ENCODE measurements around the gene ITGB3.
A peak's percentile ranks its signal among the peaks of the same experiment; 100 is the strongest.
"Not testable (repeated sequence)": the region's sequence is repeated elsewhere in the genome, so short reads cannot be mapped to it uniquely, and the experiment has no call there.

The ITGB3 gene
- 0.05 to 0.19 (median 0.07) reads per million in 3 experiments for total RNA-seq

DNA sequence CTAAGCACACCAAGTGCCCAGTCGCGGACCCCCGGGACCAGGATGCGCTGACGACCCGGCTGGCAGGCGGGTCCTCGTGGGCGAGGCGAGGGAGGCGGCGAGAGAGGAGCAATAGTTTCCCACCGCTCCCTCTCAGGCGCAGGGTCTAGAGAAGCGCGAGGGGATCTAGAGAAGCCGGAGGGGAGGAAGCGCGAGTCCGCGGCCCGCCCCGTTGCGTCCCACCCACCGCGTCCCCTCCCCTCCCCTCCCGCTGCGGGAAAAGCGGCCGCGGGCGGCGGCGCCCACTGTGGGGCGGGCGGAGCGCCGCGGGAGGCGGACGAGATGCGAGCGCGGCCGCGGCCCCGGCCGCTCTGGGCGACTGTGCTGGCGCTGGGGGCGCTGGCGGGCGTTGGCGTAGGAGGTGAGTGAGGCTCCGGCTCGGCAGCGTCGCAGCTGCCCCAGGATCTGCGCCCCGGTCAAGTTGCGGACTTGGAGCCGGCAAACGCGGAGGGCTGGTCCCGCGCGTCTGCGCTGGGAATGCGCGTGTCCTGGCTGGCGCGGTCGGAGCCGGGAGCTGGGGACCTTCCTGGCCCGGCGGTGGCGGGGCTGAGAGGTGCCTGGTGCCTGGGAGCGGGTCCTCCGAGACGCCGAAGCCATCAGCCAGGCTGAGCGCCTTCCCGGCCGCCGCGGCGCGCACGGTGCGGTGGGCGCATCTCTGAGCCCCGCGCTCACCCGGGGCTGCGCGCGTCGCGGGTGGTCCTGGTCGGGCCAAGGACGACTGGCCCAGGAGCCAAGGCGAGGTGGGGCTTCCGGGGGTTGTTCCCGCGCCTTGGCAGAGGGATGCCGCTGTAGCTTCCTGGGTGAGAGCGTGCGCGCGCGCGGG, at the start of gene ITGB3:
Gene ITGB3 (plus strand): TSS at position 287 of the 862 bp plus-strand sequence. CDS start 35 bp downstream, at position 322.
- peak; percentile 40 for DNase-seq

DNA sequence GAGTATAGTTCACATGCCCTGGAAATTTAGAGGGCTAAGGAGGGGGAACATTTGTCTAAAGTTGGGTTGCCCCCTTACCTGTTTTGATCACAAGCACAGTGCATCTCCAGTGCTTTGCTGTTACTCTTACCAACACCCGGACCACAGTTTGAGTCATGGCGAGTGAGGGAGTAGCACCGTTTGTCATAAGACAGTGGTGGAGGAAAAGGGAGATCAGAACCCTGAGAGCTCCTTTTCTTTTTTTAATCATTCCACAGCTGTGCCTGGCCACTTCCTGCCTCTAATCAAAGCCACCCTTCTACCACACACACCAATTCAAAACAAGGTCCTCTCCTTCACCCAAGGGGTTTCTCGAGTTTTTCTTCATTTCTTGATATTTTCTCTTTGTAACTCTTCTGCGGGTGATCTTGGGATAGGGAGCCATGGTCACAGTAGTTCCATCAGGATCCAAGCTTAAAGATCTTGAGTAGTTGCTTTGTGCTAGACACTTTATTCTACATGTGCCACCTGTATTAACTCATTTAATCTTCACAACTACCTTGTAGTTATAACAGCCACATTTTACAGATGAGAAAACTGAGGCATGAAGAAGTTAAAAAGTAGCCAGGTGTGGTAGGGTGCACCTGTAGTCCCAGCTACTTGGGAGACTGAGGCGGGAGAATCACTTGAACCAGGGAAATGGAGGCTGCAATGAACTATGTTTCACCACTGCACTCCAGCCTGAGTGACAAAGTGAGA, 49.5 kb upstream of the ITGB3 start:
- peak; percentile 56 for DNase-seq

DNA sequence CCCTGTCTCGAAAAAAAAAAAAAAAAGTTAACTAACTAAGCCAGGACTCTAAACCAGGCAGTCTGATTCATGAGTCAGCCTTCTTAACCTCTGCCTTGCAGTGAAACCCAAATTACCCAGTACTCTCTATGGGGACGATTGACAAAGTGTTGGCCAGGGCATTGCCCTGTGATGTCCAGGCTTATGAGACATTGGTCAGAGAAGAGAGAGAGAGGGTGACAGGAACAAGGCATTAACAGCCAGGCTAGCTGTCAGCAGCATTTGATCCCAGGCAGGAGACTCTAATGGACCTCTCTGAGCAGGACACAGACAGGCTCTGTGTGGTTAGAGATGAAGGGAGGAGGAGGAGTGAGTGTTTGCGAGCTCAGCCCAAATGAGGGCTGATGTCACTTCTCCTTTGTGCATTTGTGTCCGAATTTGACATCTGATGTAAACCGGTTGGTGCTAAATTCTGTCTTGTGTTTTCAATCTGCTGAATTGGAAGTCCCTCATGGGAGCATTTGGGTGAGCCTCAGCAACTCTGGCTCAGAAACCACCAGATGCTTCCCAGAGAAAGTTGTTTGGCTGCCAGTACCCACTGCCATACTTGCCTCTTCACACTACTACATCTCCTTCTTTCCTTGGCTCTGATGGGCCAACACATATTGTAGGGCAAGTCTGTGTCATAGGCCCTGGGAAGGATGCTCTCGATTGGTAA, 48.8 kb upstream of the ITGB3 start:
- peak; percentile 52 for DNase-seq

DNA sequence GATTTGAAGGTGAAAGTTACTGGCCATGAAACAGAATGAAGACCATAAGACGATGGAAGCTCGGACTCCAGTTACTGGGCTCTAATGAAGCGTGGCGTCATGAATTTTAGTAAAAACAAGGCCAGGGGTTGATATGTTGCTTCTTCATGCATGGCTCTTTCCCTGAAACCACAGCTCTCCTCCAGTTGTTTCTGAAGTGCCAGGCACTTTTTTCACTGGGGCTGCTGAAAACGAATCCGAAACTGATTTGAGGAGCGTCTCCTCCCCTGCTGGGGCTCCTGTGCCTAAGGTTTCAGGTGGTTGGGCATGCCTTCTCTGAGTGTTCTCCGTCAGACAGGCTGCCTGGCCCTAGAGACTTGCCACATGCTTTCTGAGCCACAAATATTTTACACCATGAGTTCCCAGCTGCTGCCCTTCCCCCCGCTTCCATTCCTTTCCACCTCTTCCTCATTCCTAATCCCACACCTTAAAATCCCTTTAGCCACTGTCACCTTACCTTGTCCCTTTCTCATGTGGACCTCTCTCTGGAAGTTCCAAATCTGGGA, 48.1 kb upstream of the ITGB3 start:
- peak; percentile 77 for DNase-seq

DNA sequence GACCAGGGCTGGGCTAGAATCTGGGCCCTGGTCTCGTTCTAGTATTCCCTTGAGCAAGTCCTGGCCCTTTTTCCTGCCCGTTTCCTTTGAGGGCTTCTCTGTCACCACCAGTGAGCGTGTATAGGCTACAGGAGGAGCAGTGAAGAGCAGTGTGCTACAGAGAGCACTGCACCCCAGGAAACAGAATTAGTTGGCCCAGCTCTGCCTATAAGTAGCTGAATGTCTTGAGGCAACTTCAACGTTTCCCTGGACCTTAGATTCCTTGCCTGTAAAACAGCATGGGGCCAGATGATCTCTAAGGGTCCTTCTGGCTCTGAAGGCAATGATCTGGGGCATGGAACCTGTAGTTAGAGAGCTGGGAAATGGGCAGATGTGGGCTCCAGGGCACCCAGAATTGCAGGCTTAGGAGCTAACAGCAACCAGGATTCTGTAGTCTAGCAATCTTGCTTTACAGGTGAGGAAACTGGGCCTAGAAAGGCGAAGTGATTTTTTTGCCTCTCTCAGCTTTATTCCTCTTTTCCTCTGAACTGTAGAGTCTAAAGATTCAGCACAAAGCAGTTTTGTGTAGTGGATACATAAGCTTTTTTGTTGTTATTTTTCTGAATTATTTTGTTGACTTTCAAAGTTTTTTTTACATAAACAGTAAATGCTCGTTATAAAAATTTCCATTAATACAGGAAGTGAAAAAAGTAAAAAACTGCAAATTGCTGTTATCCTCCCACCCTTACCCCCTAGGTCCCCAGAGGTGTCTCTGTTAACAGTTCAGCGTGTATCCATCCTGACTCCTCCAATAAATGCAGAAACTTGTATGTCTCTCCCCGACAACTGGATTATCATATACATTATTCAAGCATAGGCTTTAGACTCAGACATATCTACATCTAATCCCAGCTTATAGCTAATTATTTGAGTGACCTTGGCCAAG, 46.2 kb upstream of the ITGB3 start:
- no peak for DNase-seq

DNA sequence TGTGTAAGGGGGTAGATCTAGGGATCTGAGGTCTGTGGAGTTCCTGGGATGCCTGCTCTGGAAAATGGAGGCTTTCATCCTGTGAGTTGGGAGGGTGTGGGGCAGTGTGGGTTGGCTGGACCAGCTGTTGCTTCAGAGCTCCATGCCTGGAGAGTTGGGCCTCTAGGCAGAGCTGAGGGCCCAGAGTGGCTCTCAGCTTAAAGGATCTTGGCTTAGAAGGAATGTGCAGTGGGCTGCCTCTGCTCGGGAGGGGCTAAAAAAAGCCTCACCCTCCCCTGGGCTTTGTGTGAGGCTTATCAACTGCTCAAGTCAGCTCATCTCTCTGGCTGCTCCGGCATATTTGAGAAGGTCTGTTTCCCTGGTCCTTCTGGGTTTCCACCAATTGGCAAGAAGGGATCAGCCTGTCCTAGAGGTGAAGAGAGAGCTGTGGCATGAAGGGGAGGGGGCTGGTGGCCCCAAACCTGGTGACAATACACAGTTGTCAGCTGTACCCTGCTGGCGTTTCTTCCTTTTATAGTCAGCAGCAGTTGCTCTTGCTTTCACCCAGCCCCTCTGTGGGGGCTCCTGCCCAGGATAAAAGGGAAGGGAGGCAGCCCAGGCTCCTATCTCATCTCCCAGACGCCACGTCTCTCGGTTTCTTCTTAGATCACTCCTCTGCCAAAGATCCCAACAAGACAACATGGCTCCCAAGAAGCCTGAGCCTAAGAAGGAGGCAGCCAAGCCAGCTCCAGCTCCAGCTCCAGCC, 44.7 kb upstream of the ITGB3 start, which contains the start of gene MYL4:
Gene MYL4 (plus strand): TSS at position 605 of the 745 bp plus-strand sequence. CDS start 75 bp downstream, at position 680.
- no peak for DNase-seq

DNA sequence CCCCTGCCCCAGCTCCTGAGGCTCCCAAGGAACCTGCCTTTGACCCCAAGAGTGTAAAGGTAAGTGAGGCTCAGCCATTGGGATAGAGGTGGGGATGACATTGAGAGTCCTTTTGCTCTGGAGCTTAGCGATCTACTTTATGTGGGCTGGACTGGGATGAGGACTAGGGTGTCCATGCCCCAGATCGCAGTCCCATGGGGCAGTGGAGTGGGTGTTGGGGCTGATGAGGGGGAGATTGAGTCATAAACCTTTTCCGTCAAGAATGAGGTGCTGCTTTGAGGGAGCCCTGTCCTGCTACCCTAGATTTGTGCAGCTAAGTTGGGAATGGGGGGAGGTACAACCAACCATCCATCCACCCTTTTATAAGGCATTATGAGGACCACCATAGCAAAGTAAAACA, 44.1 kb upstream of the ITGB3 start:
- DNase-seq, result no peak

DNA sequence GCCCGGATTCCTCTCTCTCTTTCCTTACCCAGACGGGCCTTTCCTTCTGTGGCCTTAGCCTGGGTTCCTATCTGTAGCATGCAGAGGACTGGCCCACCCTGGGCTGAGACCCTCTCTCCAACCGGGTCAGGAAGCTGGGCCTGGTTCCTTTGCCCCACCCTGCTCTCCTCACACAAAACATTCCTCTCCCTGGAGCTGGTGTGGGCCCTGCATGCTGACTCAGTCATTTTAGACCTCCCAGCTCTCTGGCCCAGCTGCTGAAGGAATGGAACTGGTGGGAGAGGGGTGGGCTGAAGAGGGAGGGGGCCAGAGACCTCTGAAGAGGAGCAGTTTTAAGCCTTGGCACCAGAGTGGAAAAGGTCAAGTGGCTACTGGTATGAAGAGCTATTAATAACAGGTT, 43.5 kb upstream of the ITGB3 start:
- DNase-seq, result no peak

DNA sequence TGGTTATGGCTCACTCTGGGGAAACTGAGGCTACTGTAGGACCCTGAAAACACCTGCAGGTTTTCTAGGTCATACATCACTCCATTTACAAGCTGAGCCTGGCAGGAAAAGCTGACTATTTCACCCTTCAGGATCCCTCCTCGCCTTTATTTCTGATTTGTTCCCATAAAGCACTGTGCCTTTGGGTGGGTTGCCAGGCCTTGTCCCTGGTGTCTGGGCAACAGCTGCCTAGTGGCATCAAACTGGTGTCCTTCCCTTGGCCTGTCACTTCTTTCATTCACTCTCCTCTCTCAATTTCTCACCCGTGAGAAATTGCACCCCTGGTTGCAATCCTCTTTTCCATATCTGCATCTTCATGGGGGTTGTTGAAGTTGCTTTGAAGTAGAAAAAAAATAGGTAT, 42.8 kb upstream of the ITGB3 start:
- no peak for DNase-seq

DNA sequence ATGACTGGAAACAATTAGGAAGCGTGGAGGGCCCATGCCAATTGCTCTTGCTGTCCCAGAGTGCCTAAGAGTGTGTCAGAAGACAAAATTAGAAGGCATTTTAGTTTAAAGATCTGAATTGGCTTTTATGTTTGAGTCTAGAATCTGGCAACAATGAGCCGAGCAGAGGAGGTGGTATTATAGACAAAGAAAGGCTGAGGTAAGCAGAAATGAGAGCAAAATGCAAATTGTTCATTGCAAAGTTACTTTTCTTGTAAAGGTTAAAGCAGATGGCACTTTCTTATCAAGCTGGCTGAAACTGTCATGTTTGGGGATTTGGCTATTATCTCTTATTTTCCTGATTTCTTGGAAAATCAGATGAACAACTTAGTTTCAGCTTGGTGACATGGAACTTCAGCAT, 41.2 kb upstream of the ITGB3 start:
- no peak for DNase-seq

DNA sequence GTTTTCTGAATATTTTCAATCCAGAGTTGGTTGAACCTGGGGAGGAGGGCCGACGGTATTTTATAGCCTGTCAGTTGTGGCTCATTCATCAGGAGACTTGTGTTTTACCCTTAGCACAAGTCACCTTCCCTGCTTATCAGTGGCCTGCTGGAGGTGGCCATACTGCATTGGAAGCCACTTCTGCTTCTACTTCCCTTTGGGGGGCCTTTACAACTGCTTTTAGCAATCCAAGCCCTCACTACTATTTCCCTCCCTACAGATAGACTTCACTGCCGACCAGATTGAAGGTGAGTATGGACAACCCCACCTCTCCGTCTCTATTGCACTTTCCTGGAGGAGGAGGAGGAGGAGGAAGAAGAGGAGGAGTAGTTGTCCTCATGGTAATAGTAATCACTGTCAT, 40.1 kb upstream of the ITGB3 start:
- DNase-seq, result no peak

DNA sequence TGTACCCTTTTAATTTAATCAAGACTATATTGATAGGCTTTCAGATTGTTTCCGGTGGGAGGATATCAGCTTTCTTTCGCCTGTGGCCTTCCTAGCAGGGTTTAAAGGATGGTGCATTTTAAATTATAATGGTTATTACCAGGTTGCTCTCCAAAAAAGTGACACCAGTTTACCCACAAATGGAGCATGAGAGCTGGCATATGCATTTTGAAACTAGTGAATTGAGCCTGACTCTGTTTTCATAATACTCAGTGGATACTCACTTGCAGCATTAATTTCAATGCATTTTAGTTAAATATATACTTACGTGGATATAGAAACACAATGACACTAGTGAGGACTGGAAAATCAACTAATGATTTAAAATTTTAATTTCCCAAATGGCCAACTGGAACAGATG, 38.7 kb upstream of the ITGB3 start:
- DNase-seq, result no peak

DNA sequence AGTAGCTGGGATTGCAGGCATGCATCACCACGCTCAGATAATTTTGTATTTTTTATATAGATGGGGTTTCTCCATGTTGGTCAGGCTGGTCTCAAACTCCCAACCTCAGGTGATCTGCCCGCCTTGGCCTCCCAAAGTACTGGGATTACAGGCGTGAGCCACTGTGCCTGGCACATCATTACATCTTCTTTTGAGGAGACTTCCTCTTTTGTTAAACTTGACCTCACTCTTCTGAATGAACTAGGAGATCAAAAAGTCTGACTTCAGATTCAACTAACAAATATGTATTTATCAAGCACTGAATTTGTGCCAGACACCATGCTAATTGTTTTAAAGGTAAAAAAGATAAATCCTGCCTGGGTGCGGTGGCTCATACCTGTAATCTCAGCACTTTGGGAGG, 36.8 kb upstream of the ITGB3 start:
- not testable (repeated sequence) for DNase-seq

DNA sequence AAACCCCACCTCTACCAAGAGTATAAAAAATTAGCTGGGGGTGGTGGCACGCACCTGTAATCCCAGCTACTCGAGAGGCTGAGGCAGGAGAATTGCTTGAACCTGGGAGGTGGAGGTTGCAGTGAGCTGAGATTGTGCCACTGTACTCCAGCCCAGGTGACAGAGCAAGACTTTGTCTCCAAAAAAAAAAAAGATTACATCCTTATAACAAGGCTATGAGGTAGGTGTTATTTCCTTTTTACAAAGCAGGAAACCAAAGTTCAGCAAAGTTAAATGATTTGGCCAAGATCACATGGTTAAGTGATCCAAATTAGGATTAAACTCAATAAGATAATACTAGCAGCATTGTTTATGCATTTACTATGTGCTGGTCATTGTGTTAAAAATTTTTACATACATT, 36.3 kb upstream of the ITGB3 start:
- peak; percentile 63 for DNase-seq

DNA sequence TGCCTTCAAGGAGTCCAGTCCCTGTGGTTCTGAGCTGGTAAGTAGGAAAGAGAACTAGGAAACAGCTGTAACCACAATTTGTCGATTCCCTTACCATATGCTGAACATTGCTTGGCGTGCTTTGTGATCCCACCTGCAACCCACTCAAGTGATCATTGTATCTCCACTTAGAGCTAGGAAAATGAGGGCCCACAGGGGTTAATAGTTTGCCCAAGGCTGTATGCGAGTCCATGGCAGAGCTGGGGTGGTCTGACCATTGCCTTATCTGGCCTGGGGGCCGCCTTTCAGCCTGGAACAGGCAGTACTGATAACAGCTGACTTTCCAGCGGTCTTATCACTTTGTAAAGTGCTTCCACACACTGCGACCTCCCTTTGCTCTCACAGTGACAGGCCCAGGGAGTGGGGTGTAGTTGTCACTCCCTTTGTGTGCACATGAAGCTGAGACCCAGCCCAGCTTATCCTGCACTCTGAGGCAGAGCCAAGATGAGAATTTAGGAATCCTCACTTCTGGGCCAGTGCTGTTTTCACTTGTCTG, 34.7 kb upstream of the ITGB3 start:
- DNase-seq, result no peak

DNA sequence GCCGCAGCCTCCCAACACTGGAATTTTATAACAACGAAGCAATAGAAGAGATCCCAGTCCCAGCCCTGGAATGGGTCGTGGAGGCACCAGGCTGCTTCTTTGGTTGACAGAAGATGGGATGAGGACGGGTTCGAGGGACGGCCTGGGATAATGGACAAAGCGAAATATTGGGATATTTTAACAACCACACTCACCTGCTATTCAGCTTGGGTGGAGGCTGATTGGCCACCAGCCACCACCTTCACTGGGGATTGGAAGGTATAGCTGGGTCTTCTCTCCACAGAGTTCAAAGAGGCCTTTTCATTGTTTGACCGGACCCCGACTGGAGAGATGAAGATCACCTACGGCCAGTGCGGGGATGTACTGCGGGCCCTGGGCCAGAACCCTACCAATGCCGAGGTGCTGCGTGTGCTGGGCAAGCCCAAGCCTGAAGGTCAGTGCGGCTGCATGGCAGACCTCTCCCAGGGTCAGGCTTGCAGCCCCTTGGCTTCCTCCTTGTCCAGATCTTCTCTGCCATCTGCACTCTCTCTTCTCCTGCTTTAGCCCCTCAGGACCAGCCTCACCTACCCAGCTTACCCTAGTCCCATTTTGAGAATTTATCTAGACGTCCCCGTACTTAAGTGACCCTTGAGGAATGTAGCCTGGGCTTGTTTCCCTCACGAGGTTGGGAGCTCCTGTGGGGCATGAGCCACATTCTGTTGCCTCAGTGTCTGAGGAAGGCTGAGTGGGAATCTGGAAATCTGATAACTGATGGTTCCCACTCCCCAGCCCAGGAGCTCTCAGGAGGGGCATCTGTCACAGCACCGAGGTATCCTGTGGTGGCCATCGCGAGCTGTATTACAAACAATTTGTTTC, 33.8 kb upstream of the ITGB3 start:
- DNase-seq, result no peak

DNA sequence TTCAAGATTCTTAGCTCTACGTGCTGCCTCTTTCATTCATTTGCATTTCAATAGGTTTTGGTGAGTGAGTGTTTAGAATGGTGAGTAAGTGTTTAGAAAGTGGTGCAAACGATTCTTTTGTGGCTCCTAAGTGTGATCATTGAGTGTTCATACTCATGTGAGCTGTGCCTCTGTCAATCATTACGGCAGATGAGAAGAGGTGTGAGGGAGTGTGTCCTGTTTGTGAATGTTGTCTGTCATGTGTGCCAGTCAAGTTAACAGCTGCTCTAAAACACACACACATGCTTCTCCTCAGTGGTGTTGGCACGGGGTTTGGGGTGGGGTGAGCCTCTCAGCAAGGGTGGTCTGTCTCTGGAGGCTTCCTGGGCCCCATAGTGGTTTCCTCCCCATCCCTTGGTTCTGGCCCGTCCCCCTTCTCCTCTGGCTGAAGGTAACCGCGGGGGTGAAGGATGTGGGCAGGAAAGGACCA, 33.1 kb upstream of the ITGB3 start:
- DNase-seq, result no peak

DNA sequence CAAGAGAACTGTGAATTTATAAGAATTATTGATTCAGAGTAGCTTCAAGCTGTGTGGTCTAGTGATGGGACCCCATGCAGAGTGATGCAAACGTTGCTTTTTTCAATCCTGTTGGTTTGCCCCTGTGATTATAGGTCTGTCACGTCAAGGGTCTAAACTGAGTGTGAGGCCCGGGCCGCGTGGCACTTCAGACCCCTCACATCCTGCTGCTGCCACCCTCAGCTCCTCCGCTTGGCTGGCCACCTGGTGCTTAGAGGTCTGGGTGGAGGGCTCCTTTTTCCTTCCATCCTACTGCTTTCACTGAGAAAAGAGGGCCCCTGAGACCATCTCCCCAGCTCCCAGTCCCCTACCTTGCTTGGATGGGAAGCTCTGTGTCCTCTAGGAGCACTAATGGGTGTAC, 32.5 kb upstream of the ITGB3 start:
- DNase-seq, result no peak

DNA sequence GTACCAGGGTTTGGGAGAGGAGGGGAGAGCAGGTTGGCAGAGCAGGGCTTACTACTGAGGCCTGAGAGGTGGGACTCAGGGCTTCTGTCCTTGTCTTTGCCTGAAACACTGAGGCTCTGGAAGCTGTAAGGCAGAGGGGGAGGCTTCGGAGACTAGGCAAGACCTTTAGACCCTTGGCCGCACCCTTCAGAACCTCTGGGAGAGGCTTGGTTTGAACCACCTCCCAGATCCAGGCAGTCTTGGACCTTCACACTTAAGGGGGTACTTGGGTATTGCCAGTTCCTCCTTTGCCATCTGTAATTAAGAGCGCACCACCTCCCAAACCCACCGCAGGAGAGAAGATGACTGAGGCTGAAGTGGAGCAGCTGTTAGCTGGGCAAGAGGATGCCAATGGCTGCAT, 31.6 kb upstream of the ITGB3 start:
- DNase-seq, result no peak

DNA sequence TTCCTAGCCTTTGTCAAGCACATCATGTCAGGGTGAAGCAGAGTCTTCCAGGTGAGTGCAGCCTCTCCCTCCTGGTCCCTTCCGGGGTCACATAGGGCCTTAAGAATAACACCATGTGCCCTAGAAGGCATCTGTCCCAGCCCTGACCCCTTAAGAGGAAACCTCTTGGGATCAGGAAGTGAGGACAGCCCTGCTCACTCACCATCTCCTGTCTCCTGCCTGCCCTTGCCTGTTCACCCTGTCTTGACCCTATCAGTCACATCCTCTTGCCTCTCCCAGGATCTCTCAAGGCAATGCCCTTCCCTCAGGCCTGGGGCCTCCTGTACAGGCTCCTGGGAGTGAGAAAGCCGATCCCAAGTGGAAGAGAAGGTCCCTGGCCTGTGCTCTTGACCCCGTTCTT, 30.6 kb upstream of the ITGB3 start:
- DNase-seq, result no peak
